Kidney (tissue), 14 donors: ENCODE data around the gene FYCO1. TPM values are rescaled to one million over a fixed set of nuclear protein-coding genes. Genes with fewer than 3 reads are reported as not detected.

Experiments used
- DNase-seq, 5 donors: peaks; one replicate each; pipeline ENCODE4 v3.0.0-alpha.2; 2013 to 2020
- FAIRE-seq: peaks from 2 replicates; lab custom pipeline; 2012; peaks lifted over from hg19 to GRCh38; lab: Jason Lieb, UNC
- H3K27ac ChIP-seq, 2 donors: one replicate each; pipeline ENCODE4 v1.7.0; 2013; ENCODE audit warnings: low read depth in 2 of 2, low read length in 2 of 2, inconsistent platforms in 1 of 2
- H3K27me3 ChIP-seq: one replicate; pipeline ENCODE4 v1.7.1; 2013; ENCODE audit warnings: low read length, inconsistent platforms; ENCODE audit not compliant: control insufficient read depth, insufficient read depth
- H3K36me3 ChIP-seq, 3 donors: one replicate each; pipeline versions ENCODE4 v1.7.0 to v1.7.1; 2013; ENCODE audit warnings: low read length in 3 of 3, control low read depth in 1 of 3, inconsistent platforms in 1 of 3; ENCODE audit not compliant: insufficient read depth in 3 of 3, control insufficient read depth in 2 of 3
- H3K4me1 ChIP-seq, 3 donors: one replicate each; pipeline versions ENCODE4 v1.7.0 to v1.7.1; 2013; ENCODE audit warnings: low read length in 3 of 3, inconsistent platforms in 1 of 3, low read depth in 1 of 3; ENCODE audit not compliant: control insufficient read depth in 2 of 3, insufficient read depth in 2 of 3
- H3K4me3 ChIP-seq, 3 donors: one replicate each; pipeline versions ENCODE4 v1.7.0 to v1.8.1; 2013; ENCODE audit warnings: low read length in 3 of 3, control low read depth in 1 of 3, inconsistent platforms in 1 of 3
- H3K9ac ChIP-seq, 3 donors: one replicate each; pipeline versions ENCODE4 v1.7.0 to v1.7.1; 2013; ENCODE audit warnings: low read length in 3 of 3, control low read depth in 1 of 3, inconsistent platforms in 1 of 3
- H3K9me3 ChIP-seq, 3 donors: one replicate each; pipeline versions ENCODE4 v1.7.0 to v1.7.1; 2013; ENCODE audit warnings: low read length in 3 of 3, control low read depth in 1 of 3, inconsistent platforms in 1 of 3; ENCODE audit not compliant: control insufficient read depth in 2 of 3, insufficient read depth in 1 of 3
- intact Hi-C: fragments of 100-400 bp; cut with DNase I; formaldehyde crosslinking; loops from one replicate; pipeline ENCODE4 v1.11.1; 2022
- polyA plus RNA-seq: library from polyadenylated mRNA; stranded (reverse); fragments of 350-450 nt; fragmentation: Illumina TruSeq; extraction: RNeasy Lipid Tissue Mini Kit (QIAGEN cat#74804); gene quantifications from one replicate; pipeline ENCODE4 v1.2.3, GENCODE V29; 2014; ENCODE audit warnings: low read depth, low replicate concordance; ENCODE audit not compliant: insufficient read depth
- total RNA-seq: library from RNA; stranded (reverse); fragmentation: NEBNext Ultra II Directional; extraction: Animal tissue kit (Norgen Biotek cat#: 25700); gene quantifications from one replicate; pipeline ENCODE4 v1.2.1, GENCODE V29; 2021
- TF ChIP-seq, protein P1 (sequence below): IDR thresholded peaks from 3 replicates; pipeline ENCODE4 v1.5.1; 2012; ENCODE audit warnings: mild to moderate bottlenecking, moderate library complexity, borderline replicate concordance; ENCODE audit not compliant: insufficient read depth; ENCODE audit errors: extremely low read depth
- donor health status: control.
- donor health status: control.
- donor health status: control.
- donor health status: control.
- donor health status: control.
- donor health status: DM: yes; HTN: yes; CAD: no.
- donor health status: Normal renal cell carcinoma (clear cell type).

The FYCO1 gene
- total and polyA plus RNA-seq, 2 donors from 2014 or later: 11.1 to 39.1 TPM

DNA sequence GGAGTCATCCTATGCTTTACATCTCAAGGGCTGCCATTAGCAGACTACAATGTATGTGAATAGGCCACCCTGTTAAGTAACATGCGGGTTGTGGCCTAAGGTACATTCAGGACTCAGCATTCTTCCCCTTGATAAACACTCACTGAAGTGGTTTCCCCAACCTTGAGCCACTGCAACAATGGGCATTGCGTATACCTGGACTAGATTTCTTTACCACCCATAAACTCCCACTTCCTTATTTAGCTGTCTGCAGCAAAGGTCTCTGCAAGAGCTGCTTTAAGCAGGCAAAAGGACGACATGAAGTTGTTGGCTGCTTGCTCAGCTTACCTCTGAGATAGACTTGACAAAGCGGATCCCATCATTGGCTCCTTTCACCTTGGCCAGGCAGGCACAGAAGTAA, 16.2 kb downstream of the FYCO1 start:
- Histone ChIP-seq H3K27ac (no peak overlapping the region), H3K9me3 (no peaks in the 10 kb centered on the region), H3K36me3 (peaks cover 0 to 60% (median 39%) of the 10 kb centered on the region in 3 donors), H3K4me1 (no peaks in the 10 kb centered on the region), H3K4me3 (no peak overlapping the region), H3K9ac (no peak overlapping the region), H3K27me3 (no peaks in the 10 kb centered on the region)
- DNase-seq (no peak), FAIRE-seq (no peak)
- intact Hi-C loops: no loop called here
- TF ChIP-seq, protein P1, sequence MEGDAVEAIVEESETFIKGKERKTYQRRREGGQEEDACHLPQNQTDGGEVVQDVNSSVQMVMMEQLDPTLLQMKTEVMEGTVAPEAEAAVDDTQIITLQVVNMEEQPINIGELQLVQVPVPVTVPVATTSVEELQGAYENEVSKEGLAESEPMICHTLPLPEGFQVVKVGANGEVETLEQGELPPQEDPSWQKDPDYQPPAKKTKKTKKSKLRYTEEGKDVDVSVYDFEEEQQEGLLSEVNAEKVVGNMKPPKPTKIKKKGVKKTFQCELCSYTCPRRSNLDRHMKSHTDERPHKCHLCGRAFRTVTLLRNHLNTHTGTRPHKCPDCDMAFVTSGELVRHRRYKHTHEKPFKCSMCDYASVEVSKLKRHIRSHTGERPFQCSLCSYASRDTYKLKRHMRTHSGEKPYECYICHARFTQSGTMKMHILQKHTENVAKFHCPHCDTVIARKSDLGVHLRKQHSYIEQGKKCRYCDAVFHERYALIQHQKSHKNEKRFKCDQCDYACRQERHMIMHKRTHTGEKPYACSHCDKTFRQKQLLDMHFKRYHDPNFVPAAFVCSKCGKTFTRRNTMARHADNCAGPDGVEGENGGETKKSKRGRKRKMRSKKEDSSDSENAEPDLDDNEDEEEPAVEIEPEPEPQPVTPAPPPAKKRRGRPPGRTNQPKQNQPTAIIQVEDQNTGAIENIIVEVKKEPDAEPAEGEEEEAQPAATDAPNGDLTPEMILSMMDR: no peak

DNA sequence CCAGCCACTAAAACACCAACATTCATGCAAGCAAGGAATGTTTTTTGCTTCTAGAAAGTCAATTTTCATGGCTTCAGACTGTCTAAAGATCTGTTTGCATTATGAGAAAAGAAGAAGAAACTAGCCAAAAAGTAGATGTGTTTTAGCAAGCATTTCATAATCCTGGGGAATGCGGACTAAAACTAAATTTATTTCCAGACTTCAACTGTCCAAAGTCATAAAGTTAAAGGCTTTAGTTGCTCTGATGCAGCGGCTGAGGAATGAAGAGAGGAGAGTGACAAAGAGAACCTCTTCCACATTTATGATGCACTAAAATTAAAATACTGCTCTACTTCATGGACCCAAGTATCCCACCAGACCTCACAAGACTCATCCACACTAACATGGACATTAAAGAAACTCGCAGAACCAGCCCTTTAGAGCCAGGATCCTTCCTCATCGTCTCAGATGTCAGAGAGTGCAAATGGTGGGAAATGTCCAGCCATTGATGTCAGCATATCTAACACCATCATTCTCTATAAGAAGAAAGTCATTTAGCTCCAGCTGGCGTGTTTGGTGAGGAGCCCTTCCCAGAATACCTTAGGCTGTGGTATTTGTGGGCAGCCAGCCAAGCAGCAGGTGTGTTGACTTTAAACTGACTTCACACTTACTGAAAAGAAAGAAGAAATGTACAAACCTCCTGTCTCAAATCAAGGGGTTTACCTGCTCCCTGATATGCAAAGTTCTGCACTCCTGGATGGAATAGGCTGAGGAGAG, 17.4 kb downstream of the FYCO1 start:
- FAIRE-seq (no peak), DNase-seq (peak in 2 of 5 donors; percentile 26 to 40)
- Histone ChIP-seq H3K9me3 (no peaks in the 10 kb centered on the region), H3K9ac (no peak overlapping the region), H3K4me3 (no peak overlapping the region), H3K27me3 (no peaks in the 10 kb centered on the region), H3K27ac (no peak overlapping the region), H3K36me3 (peaks cover 0 to 48% (median 36%) of the 10 kb centered on the region in 3 donors), H3K4me1 (no peaks in the 10 kb centered on the region)
- TF ChIP-seq, protein P1: no peak
- intact Hi-C loops: no loop called here

DNA sequence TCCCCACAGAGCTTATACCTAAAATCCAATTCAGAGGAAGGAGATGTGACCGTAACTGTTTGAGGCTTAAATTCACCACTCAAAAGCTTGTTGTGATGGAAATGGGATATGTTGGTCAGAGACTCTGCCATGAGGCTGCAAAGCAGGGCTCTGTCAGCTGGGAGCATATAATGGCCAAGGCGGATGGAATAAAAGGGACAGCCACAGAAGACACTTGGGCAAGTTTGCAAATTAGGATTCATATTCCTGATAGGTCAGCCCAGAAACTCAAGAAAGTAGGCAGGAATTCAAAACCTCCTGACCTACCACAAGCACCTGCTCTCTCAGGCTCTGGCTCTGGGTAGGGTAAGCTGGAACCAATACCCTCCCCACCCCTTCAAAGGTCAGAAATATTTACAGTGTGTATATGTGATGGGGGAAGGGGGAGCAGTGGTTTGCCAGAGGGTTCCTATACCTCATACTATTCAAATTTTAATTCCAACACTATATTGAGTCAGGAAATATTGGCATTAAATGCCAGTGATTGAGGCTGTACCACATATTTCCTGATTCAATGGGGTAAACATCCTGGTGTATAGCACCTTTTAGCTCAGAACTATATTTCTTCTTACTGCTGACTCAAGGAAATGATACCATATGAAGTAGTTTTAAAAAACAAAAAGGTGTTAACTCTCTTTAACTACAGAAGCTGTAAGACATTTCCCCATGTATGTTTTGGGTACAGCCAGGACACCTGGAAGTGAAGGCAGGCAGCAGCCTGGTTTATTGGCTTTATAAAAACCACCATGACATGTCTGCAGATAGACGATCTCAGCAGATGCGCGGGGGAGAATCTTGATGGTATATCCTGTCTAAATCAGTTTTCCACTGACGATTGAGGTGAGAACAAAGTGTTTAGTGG, 19.2 kb downstream of the FYCO1 start:
- Histone ChIP-seq H3K36me3 (peaks cover 0 to 35% (median 28%) of the 10 kb centered on the region in 3 donors), H3K27ac (no peak overlapping the region), H3K4me3 (no peak overlapping the region), H3K4me1 (no peaks in the 10 kb centered on the region), H3K9ac (no peak overlapping the region), H3K9me3 (no peaks in the 10 kb centered on the region), H3K27me3 (no peaks in the 10 kb centered on the region)
- intact Hi-C loops: no loop called here
- TF ChIP-seq, protein P1: no peak
- DNase-seq (no peak), FAIRE-seq (no peak)
